Measurements from ENCODE around the gene GNB2. TPM values are rescaled to one million over a fixed set of nuclear protein-coding genes. Genes with fewer than 3 reads are reported as not detected.

Gene GNB2
- total RNA-seq, 2 donors from 2014 or later = 176 to 255 TPM

DNA sequence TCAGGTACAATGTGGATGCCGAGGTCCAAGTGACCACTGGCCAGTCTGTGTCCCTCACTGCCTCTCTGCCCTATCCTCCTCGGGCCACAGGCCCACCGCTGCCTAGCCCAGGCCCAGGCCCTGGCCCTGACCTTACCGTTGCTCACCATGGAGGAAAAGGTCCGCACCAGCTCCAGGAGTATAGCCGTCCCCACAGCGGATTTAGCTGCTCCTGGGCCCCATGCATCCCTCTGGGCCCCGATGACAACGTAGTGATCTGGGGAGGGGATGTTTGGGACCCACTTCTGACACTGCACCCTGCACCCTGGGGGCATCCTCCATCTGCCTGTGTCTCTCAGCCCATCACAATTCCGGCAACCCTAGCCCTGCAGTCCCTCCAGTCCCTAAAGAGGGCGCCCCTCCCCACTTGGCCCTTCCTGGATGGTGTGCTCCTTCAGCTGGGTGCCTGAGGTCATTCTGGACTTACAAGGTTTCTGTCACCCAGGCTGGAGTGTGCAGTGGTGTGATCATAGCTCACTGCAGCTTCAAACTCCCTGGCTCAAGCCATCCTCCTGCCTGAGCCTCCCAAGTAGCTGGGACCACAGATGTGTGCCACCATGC lies 44.3 kb upstream of the GNB2 start:
- no peak for DNase-seq (ENCODE audit: low spot score)
- no peak for ATAC-seq (ENCODE audit: insufficient number of reproducible peaks, low FRiP score, low read depth)
- Histone ChIP-seq H3K9me3 (no peaks in the 10 kb centered on the region), H3K4me3 (no peak overlapping the region), H3K4me1 (ENCODE audit: control insufficient read depth in 1 of 2, low read depth in 2 of 2) (peaks cover 8 to 19% of the 10 kb centered on the region in 2 donors), H3K27ac (no peak overlapping the region), H3K27me3 (replicated peaks; ENCODE audit: insufficient read depth) (no peaks in the 10 kb centered on the region), H3K36me3 (no peaks in the 10 kb centered on the region)
- TF ChIP-seq, protein P1, sequence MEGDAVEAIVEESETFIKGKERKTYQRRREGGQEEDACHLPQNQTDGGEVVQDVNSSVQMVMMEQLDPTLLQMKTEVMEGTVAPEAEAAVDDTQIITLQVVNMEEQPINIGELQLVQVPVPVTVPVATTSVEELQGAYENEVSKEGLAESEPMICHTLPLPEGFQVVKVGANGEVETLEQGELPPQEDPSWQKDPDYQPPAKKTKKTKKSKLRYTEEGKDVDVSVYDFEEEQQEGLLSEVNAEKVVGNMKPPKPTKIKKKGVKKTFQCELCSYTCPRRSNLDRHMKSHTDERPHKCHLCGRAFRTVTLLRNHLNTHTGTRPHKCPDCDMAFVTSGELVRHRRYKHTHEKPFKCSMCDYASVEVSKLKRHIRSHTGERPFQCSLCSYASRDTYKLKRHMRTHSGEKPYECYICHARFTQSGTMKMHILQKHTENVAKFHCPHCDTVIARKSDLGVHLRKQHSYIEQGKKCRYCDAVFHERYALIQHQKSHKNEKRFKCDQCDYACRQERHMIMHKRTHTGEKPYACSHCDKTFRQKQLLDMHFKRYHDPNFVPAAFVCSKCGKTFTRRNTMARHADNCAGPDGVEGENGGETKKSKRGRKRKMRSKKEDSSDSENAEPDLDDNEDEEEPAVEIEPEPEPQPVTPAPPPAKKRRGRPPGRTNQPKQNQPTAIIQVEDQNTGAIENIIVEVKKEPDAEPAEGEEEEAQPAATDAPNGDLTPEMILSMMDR (IDR thresholded peaks at IDR 0.05) = no peak

DNA sequence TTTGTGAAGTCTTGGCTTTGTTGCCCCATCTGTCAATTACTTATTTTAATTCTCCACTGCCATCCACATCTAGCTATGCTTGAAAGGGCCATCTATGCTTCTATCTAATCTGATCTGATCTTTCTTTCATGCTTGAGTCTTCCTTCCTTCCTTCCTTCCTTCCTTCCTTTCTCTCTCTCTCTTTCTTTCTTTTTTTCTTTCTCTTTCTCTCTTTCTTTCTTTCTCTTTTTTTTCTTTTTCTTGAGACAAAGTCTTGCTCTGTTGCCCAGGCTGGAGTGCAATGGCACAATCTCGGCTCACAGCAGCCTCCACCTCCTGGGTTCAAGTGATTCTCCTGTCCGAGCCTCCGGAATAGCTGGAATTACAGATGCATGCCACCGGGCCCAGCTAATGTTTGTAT lies 43.5 kb upstream of the GNB2 start:
- TF ChIP-seq, protein P1 (IDR thresholded peaks at IDR 0.05) = no peak
- H3K9me3 ChIP-seq = no peaks in the 10 kb centered on the region
- DNase-seq (ENCODE audit: low spot score) (no peak), ATAC-seq (ENCODE audit: insufficient number of reproducible peaks, low FRiP score, low read depth) (no peak)
- H3K36me3 ChIP-seq = no peaks in the 10 kb centered on the region
- no peak overlapping the region for H3K27ac ChIP-seq
- peaks cover 8 to 19% of the 10 kb centered on the region in 2 donors for H3K4me1 ChIP-seq (ENCODE audit: control insufficient read depth in 1 of 2, low read depth in 2 of 2)
- H3K27me3 ChIP-seq (replicated peaks; ENCODE audit: insufficient read depth) = no peaks in the 10 kb centered on the region
- H3K4me3 ChIP-seq = no peak overlapping the region

DNA sequence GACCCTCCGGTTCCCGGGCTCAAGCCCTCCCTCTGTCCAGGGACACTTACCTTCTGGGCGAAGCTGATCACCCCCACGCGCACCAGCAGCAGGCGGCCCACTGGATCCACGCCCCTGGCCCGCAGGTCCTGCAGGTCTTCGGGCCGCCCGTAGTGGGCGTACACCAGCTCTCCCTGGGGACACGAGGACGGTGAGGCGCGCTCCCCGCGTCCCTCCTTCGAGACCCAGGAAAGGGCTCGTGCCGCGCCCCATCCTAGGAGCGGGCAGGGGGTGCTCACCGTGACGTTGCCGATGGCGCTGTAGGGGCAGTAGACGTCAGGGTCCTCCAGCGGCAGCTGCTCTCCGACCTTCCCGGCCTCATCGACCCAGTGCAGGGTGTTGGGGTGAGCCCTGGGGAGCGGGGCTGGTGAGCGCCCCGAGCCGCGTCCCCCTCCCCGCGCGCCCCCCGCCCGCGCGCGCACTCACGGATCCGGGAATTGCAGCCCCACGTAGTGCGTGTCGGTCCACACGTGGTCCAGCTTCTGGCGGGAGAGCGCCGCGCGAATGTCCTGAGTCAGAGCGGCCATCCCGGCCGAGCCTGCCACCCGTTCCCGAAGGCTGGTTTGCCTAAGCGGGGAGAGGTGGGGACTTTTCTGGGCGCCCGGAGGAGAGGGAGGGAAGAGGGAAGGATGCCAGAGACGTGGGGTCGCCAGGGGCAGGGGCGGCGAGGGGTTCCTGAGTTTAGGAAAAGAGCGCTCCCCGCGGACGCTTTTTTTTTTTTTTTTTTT lies 40.4 kb upstream of the GNB2 start:
- no peaks in the 10 kb centered on the region for H3K36me3 ChIP-seq
- no peak for ATAC-seq (ENCODE audit: insufficient number of reproducible peaks, low FRiP score, low read depth)
- peak overlapping the region; percentile 73 for H3K4me3 ChIP-seq
- peaks cover 5 to 8% of the 10 kb centered on the region in 2 donors for H3K4me1 ChIP-seq (ENCODE audit: control insufficient read depth in 1 of 2, low read depth in 2 of 2)
- H3K27ac ChIP-seq = no peak overlapping the region
- no peaks in the 10 kb centered on the region for H3K27me3 ChIP-seq (replicated peaks; ENCODE audit: insufficient read depth)
- TF ChIP-seq, protein P1 (IDR thresholded peaks at IDR 0.05) = no peak
- H3K9me3 ChIP-seq = no peaks in the 10 kb centered on the region
- no peak for DNase-seq (ENCODE audit: low spot score)

DNA sequence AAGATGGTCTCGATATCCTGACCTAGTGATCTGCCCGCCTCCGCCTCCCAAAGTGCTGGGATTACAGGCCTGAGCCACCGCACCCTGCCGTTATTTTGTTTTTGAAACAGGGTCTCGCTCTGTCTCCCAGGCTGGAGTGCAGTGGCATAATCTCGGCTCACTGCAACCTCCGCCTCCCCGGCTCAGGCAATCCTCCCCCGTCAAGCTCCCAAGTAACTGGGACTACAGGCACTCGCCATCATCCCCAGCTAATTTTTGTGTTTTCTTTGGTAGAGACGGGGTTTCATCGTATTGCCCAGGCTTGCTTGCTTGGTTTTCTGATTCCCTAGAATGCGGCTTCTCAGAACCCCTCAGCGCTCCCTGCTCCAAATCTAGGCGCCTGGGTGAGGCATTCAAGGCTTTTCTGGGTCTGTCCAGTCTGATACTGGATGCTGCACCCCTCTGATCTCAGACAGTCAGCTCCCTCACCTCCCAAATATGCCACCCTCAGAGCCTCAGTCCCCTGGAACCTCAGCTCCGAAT lies 33.5 kb upstream of the GNB2 start:
- H3K9me3 ChIP-seq = no peaks in the 10 kb centered on the region
- no peak overlapping the region for H3K4me3 ChIP-seq
- H3K4me1 ChIP-seq (ENCODE audit: control insufficient read depth in 1 of 2, low read depth in 2 of 2) = no peaks in the 10 kb centered on the region
- TF ChIP-seq, protein P1 (IDR thresholded peaks at IDR 0.05) = no peak
- H3K36me3 ChIP-seq = no peaks in the 10 kb centered on the region
- H3K27ac ChIP-seq = no peak overlapping the region
- no peaks in the 10 kb centered on the region for H3K27me3 ChIP-seq (replicated peaks; ENCODE audit: insufficient read depth)
- no peak for ATAC-seq (ENCODE audit: insufficient number of reproducible peaks, low FRiP score, low read depth)
- DNase-seq (ENCODE audit: low spot score) = no peak
